GM21360 (cell line): ENCODE results near the gene BPIFB3.

Experiments
- ATAC-seq: cut with Tn5 transposase; IDR thresholded peaks from one replicate; pipeline ENCODE4 v1.9.1; 2021; ENCODE audit warnings: mild to moderate bottlenecking, moderate library complexity; ENCODE audit not compliant: unreplicated experiment

BPIFB3 gene

GRCh38 chr20:33053291-33054106 is at the start of gene BPIFB3:
TSS of gene BPIFB3 (plus strand) at chr20:33053903. CDS start at chr20:33055436, 1,533 bp downstream.
- ATAC-seq: no peak

DNA sequence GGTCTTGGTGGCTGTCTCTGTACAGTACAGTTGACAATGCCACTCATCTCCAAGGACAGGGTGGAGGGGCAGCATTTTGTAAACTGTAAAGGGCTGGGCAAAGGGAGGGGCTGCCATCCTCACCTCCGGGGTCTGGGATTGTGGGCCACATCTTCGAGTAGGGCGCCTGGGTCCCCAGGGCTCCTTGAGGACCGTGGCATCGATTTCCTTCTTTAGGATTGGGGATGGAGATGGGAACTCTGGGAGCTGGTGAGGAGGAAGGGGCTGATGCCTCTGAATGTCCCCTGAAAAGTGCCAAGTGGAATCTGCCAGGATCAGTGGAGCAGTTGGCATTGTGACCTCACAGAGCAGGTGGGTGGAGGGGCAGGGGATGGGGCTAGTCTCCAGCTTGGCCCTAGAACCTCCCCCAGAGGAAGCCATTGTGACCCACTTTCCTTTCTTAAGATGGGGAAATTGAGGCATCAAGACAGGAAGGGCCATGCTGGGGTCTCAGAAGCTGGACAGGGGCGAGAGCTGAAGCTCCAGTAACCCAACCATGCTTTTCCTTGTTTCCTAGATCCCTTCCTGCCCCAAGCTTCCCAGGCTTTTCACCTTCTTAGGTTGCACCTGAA is 49.5 kb upstream of the BPIFB3 start, which contains the start of gene SUN5:
Gene SUN5 (minus strand): TSS at position 293 of the 611 bp plus-strand sequence. CDS start 93 bp downstream, at position 200.
- no peak for ATAC-seq

DNA sequence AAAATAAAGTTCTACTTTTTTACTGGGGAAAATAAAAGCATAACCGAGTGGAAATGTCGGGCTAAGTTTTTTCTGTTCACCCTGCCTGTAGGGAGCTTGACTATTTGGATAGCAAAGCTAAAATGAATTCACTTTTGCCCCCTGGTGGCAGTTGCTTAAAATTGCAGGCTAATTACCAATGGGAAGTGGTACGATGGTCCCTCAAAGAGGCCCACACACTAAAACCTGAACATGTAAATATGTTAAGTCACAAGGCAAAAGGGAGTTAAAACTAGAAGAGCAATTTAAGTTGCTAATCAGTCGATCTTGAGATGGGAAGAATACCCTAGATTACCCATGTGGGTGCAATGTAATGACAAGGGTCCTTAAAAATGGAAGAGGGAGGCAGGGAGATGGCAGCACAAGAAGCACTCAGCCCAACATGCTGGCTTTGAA is 48.6 kb upstream of the BPIFB3 start:
- no peak for ATAC-seq

DNA sequence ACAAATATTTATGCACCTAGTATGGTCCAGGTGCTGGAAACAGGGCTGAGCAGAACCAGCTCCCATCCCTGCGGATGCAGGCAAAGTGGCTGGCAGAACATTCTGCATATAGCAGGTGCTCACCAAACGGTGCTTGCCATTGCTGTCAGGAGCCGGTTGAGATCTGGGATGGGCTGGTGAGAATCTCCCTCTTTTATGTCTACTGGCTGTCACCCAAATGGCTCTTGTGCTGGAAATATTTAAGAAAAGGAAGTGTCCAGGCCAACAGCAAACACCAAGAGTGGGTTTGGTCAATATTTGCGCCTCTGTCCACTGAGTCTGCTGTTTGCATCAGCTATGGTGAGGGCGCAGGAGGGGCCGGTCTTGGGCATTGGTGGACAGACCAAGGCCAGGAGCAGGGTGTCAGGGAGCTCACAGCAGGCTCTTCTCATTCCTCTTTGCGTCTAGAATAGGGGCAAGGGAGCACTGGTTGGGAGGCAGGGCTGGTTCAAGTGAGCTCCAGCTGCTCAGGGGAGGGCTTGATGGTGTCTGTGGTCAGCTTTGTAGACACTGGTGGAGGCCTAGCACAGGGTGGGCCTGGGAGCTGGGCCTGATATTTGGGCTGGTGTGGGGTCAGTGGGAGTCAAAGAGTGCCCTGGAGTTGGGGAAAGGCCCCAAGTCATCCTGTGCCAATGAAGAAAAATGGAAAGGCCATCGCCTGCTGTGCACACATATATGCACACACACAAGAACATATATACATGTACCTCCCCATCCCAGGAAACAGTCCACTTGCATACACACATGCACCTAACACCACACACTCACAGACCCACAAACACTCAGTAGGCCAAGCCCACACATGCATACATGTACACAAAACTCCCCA is 47.6 kb upstream of the BPIFB3 start:
- ATAC-seq: no peak

DNA sequence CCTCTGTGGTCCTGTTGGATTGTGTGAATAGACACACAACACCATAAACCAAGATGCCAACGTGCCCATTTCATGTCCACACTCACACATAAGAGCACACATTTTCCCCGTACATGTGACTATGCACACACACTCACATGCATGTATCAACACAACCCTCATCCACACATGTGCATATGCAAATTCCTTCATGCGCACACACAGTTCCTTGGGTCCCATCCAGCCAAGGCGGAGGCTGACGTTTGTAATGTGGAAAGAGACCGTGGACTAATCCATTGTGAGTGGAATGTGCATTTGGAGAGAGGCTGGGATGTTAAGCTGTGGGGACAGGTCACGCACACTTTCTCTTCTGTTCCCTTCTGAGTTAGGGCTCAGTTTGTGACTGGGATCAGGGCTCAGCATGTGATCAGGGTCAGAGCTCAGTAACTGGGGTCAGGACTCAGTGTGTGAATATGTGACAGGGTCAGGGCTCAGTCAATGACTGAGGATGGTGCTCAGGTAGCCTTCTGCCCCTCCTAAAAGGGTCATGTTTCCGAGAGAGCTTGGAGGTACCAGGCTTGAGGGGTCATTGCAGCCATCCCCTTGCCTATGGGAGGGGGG is 46.8 kb upstream of the BPIFB3 start:
- ATAC-seq: no peak

GRCh38 chr20:33007376-33008335 is 46.0 kb upstream of the BPIFB3 start, which contains the start of gene BPIFB2:
TSS of gene BPIFB2 (plus strand) at chr20:33007704. CDS start at chr20:33008575, 871 bp downstream.
- ATAC-seq: no peak

DNA sequence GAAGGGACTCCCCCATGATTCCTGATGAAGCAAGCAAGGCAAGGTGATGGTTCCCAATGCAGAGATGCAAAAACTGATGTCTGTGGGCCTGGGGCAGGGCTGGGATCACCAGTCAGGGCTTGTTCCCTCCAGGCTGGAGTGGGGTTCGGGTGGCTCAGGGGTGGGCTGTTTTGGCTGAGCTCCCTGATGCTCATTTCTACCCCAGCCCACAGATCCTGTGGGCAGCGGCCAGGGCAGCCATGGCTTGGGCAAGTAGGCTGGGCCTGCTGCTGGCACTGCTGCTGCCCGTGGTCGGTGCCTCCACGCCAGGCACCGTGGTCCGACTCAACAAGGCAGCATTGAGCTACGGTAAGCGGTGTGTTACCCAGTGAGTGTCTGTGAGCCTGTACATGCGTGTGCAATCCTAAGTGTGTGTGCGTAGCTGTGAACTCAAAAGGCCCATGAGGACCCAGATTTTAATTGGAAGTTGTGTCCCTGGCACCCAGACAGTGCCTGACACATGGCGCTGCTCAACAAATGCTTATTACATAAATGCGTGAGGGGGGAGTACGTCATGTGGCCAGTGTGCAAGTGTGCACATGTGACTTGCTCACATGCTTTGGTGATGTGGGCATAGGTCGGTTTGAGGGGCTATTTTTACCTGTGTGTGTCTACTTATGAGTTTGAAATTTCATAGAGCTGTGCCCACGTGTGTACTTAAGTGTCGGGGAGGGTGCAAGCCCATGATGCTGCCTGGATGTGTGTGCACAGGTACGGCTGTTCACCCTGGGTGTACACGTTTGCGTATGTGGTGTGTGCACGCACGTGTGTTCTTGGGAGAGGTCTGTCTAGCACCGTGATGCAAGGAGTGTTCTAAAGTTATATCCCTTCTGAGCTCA is 45.1 kb upstream of the BPIFB3 start:
- no peak for ATAC-seq

DNA sequence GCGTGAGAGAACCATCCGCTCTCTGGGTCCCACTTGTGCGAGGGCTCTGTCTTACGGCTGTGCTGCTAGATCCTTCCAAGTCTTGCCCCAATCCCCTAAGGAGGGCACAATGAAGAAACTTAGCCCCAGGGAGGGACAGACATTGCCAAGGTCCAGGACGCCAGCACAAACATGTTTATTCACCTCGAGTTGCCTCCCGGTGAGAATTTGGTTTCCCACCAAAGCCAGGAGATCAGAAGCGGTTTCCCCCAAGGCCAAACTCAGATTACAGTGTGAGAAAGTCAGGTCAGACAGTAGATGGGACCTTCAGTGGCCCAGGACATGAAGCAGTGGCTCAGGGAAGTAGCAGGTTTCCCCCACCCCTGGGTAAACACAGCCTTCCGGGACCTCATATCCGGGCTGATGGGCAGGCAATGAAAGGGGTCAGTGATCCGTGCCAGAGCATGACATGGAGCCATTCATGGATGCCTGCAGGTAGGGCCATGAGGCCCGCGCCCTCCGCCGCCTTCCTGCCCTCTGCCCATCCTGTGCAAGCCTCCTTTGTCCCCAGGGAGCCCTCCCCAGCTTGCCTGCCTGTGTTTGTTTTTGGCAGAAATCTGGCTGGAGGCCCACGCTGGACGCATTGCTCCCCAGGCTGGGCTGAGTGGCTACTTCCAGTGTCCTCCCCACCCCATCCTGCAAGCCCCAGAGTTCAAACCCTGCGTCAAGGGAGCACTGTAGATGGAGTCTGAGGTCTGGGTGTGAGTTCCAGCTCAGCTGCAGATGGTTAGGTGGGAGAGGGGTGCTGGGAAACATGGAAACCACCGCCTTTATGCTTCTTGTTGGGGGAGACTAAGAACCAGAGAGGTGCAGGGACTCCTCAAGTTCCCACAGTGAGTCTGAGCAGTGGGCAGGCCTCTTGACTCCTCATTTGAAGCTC is 44.2 kb upstream of the BPIFB3 start:
- no peak for ATAC-seq

- no peak for ATAC-seq
These were observed 43.6 kb upstream of the BPIFB3 start for GRCh38 chr20:33010133-33010504.

- ATAC-seq: no peak
These were observed 42.8 kb upstream of the BPIFB3 start for GRCh38 chr20:33010674-33011449.

DNA sequence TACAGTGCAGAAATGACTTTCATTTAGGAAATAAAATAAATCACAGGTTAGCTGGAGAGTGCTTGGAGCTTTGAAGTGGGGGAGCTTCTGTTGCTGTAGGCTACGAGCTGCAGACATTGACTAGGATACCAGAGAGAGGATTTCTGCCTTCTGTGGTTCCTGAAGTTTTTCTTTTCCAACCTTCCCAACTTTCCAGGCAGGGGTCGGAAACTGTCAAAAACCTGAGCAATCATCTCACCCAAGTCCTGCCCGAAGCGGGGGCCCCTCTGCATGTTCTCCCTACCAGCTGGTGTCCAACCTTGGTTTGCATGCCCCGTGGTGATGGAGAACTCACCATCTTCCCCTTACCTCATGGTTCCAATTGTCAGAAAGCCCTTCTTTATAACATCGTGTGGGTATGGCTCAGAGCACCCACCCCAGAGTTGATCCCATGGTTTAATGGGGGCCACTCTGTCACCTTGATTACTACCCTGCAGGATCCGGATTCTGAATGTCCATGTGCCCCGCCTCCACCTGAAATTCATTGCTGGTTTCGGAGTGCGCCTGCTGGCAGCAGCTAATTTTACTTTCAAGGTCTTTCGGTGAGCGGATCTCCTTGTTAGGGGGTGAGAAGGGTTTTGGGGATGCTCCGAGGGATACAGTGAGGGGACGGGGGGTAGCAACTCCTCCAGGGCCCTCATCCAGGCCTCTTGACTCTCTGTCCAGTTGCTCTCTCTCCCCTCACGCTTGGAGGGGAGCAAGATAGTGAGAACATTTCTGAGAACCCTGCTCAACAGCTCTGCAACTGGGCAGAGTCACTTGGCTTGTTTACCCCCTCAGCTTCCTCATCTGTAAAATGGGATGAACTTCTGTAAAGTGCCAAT is 41.1 kb upstream of the BPIFB3 start:
- no peak for ATAC-seq

GRCh38 chr20:33013701-33014326 is 39.9 kb upstream of the BPIFB3 start:
- ATAC-seq: no peak

- no peak for ATAC-seq
These were observed 39.2 kb upstream of the BPIFB3 start for GRCh38 chr20:33014336-33015113.

- no peak for ATAC-seq
These were observed 38.6 kb upstream of the BPIFB3 start for GRCh38 chr20:33015114-33015484.
